Measurements from ENCODE around the gene SLC35B4.

Gene SLC35B4

DNA sequence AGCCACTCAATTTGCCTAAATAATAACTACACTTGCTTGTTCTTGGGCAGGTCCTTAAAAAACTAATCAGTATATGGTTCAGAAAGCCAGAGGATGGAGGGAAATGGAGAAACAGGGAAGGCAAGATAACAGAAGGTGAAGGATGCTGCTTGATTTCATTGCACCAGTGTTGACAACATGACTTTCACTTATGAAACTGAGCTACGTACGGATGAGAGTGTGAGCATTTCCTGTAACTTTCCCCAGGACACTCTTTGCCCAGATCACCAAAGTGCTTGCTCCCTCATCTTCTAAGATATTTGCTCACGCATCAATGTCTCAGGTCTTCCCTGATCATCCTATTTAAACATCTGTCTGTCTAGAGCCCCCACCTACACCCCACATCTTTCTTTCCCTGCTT lies 37.4 kb downstream of the SLC35B4 start:
- TF ChIP-seq, protein P1, sequence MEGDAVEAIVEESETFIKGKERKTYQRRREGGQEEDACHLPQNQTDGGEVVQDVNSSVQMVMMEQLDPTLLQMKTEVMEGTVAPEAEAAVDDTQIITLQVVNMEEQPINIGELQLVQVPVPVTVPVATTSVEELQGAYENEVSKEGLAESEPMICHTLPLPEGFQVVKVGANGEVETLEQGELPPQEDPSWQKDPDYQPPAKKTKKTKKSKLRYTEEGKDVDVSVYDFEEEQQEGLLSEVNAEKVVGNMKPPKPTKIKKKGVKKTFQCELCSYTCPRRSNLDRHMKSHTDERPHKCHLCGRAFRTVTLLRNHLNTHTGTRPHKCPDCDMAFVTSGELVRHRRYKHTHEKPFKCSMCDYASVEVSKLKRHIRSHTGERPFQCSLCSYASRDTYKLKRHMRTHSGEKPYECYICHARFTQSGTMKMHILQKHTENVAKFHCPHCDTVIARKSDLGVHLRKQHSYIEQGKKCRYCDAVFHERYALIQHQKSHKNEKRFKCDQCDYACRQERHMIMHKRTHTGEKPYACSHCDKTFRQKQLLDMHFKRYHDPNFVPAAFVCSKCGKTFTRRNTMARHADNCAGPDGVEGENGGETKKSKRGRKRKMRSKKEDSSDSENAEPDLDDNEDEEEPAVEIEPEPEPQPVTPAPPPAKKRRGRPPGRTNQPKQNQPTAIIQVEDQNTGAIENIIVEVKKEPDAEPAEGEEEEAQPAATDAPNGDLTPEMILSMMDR (IDR thresholded peaks at IDR 0.05; ENCODE audit: low read length) = no peak
- no peak for TF ChIP-seq EZH2 (IDR thresholded peaks at IDR 0.05; ENCODE audit: borderline replicate concordance, low read length)
- peak overlapping the region; percentile 90 for H2AFZ ChIP-seq (ENCODE audit: low read length)
- no peaks in the 10 kb centered on the region for H3K9me3 ChIP-seq (ENCODE audit: low read length)
- H3K36me3 ChIP-seq (ENCODE audit: insufficient read depth, low read length) = no peaks in the 10 kb centered on the region
- peak overlapping the region; percentile 33 for H3K4me2 ChIP-seq (ENCODE audit: low read length)
- no peaks in the 10 kb centered on the region for H3K79me2 ChIP-seq (ENCODE audit: insufficient read depth, low read length)
- H3K9me2 ChIP-seq (ENCODE audit: low read depth, low read length) = no peaks in the 10 kb centered on the region
- H3K27ac ChIP-seq (ENCODE audit: low read depth, low read length, poor library complexity, severe bottlenecking) = no peak overlapping the region
- no peak overlapping the region; the same call in 1 of the 2 replicates for H3K9ac ChIP-seq (ENCODE audit: low read length)
- H3K27me3 ChIP-seq (ENCODE audit: insufficient read depth, low read length) = no peaks in the 10 kb centered on the region
- no peaks in the 10 kb centered on the region for H4K20me1 ChIP-seq (ENCODE audit: insufficient read depth, low read length)
- H3F3A ChIP-seq (ENCODE audit: insufficient read depth, low read length) = no peaks in the 10 kb centered on the region
- H3K4me1 ChIP-seq (ENCODE audit: insufficient read depth, low read length, severe bottlenecking) = peaks cover 32% of the 10 kb centered on the region
- H3K4me3 ChIP-seq (ENCODE audit: low read depth, low read length, poor library complexity, severe bottlenecking) = no peak overlapping the region

DNA sequence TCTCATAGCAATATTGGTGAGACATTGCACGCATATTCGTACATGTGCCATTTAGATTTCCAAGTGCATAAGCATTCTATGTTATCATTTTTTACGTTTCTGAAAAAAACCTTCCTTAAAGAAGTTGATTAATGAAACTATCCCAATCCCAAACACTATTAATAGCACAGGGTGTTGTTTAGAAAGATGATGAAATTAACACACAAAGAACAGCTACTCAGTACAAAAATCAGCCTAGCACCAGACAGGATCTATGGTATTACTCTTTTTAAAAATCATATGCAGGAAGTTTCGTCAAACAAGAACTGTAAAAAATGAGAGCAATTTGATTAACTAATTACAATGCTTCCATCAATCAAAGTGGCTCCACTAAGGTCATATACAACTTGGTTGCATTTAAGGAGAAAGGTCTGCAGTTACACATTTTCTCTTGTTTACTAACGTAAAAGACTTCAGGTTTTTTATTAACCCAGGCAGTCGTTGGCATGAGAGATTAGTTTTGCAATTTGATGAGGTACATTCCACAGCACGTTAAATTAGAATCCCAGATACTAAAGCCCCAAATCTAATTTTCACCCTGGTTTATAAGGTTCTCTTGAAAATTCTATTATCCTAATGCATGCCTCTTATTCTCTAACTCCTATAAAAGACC lies 38.1 kb downstream of the SLC35B4 start:
- Histone ChIP-seq H3K4me2 (ENCODE audit: low read length) (no peak overlapping the region; the same call in 1 of the 2 replicates), H3K9me2 (ENCODE audit: low read depth, low read length) (no peaks in the 10 kb centered on the region), H3K4me3 (ENCODE audit: low read depth, low read length, poor library complexity, severe bottlenecking) (no peak overlapping the region), H3K27ac (ENCODE audit: low read depth, low read length, poor library complexity, severe bottlenecking) (no peak overlapping the region), H3F3A (ENCODE audit: insufficient read depth, low read length) (no peaks in the 10 kb centered on the region), H4K20me1 (ENCODE audit: insufficient read depth, low read length) (no peaks in the 10 kb centered on the region), H3K79me2 (ENCODE audit: insufficient read depth, low read length) (no peaks in the 10 kb centered on the region), H3K9ac (ENCODE audit: low read length) (no peak overlapping the region), H2AFZ (ENCODE audit: low read length) (peak overlapping the region; percentile 90), H3K36me3 (ENCODE audit: insufficient read depth, low read length) (no peaks in the 10 kb centered on the region), H3K9me3 (ENCODE audit: low read length) (no peaks in the 10 kb centered on the region), H3K4me1 (ENCODE audit: insufficient read depth, low read length, severe bottlenecking) (peaks cover 24% of the 10 kb centered on the region), H3K27me3 (ENCODE audit: insufficient read depth, low read length) (no peaks in the 10 kb centered on the region)
- TF ChIP-seq, protein P1 (IDR thresholded peaks at IDR 0.05; ENCODE audit: low read length) = no peak
- no peak for TF ChIP-seq EZH2 (IDR thresholded peaks at IDR 0.05; ENCODE audit: borderline replicate concordance, low read length)

DNA sequence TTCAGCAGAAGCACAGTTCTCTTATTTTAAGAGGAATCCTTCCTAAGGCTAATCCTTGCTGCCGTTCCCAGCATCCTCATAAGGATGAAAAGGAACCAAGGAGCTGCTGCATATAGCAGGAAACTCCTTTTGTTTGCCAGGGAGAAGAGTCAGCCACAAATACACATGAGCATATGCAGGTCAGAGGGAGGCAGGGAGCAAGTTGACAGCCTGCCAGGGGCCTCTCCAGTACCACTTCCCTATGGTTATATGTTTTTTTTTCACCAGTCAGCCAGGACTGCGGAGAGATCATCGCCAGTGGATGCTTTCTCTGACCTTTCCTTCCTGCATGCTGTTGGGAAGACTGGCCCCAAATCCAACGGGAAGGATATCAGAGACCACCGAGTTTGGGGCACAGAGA lies 39.8 kb downstream of the SLC35B4 start:
- Histone ChIP-seq H3K4me1 (ENCODE audit: insufficient read depth, low read length, severe bottlenecking) (peaks cover 24% of the 10 kb centered on the region), H3K27me3 (ENCODE audit: insufficient read depth, low read length) (no peaks in the 10 kb centered on the region), H3K4me2 (ENCODE audit: low read length) (no peak overlapping the region), H2AFZ (ENCODE audit: low read length) (no peak overlapping the region), H3K9me2 (ENCODE audit: low read depth, low read length) (no peaks in the 10 kb centered on the region), H3K36me3 (ENCODE audit: insufficient read depth, low read length) (no peaks in the 10 kb centered on the region), H3K79me2 (ENCODE audit: insufficient read depth, low read length) (no peaks in the 10 kb centered on the region), H3K9ac (ENCODE audit: low read length) (no peak overlapping the region), H4K20me1 (ENCODE audit: insufficient read depth, low read length) (no peaks in the 10 kb centered on the region), H3K27ac (ENCODE audit: low read depth, low read length, poor library complexity, severe bottlenecking) (no peak overlapping the region), H3K9me3 (ENCODE audit: low read length) (no peaks in the 10 kb centered on the region), H3F3A (ENCODE audit: insufficient read depth, low read length) (no peaks in the 10 kb centered on the region), H3K4me3 (ENCODE audit: low read depth, low read length, poor library complexity, severe bottlenecking) (no peak overlapping the region)
- no peak for TF ChIP-seq EZH2 (IDR thresholded peaks at IDR 0.05; ENCODE audit: borderline replicate concordance, low read length)
- TF ChIP-seq, protein P1 (IDR thresholded peaks at IDR 0.05; ENCODE audit: low read length) = no peak

Data from OCI-LY1 (cell line).